Ishikawa (cell line): Measurements from ENCODE around the gene CIAO3.

Experiments used
- CREB1 ChIP-seq: IDR thresholded peaks from 2 replicates; pipeline ENCODE4 v1.6.1; 2012; ENCODE audit warnings: low read depth
- EP300 ChIP-seq: IDR thresholded peaks from 2 replicates; pipeline ENCODE4 v1.6.1; 2012; ENCODE audit warnings: borderline replicate concordance
- FOXM1 ChIP-seq: IDR thresholded peaks from 2 replicates; pipeline ENCODE4 v1.6.1; 2012; ENCODE audit warnings: low read depth, borderline replicate concordance
- MAX ChIP-seq: IDR thresholded peaks from 2 replicates; pipeline ENCODE4 v1.6.1; 2012
- NFIC ChIP-seq: IDR thresholded peaks from 2 replicates; pipeline ENCODE4 v1.6.1; 2012
- RAD21 ChIP-seq: IDR thresholded peaks from 2 replicates; pipeline ENCODE4 v1.6.1; 2012; ENCODE audit warnings: low read depth
- TAF1 ChIP-seq: IDR thresholded peaks from 2 replicates; pipeline ENCODE4 v1.6.1; 2012; ENCODE audit warnings: low read depth, mild to moderate bottlenecking
- YY1 ChIP-seq: IDR thresholded peaks from 2 replicates; pipeline ENCODE4 v1.6.1; 2012; ENCODE audit warnings: low read depth
- TF ChIP-seq, protein P1 (sequence below): IDR thresholded peaks from 2 replicates; pipeline ENCODE4 v1.6.1; 2012; ENCODE audit warnings: low read depth, mild to moderate bottlenecking

GRCh38 chr16:769934-770333 lies 29.1 kb upstream of the CIAO3 start:
- TF ChIP-seq YY1 (no peak), EP300 (no peak), TAF1 (no peak), NFIC (no peak), CREB1 (no peak), RAD21 (no peak), FOXM1 (no peak), MAX (no peak)
- TF ChIP-seq, protein P1, sequence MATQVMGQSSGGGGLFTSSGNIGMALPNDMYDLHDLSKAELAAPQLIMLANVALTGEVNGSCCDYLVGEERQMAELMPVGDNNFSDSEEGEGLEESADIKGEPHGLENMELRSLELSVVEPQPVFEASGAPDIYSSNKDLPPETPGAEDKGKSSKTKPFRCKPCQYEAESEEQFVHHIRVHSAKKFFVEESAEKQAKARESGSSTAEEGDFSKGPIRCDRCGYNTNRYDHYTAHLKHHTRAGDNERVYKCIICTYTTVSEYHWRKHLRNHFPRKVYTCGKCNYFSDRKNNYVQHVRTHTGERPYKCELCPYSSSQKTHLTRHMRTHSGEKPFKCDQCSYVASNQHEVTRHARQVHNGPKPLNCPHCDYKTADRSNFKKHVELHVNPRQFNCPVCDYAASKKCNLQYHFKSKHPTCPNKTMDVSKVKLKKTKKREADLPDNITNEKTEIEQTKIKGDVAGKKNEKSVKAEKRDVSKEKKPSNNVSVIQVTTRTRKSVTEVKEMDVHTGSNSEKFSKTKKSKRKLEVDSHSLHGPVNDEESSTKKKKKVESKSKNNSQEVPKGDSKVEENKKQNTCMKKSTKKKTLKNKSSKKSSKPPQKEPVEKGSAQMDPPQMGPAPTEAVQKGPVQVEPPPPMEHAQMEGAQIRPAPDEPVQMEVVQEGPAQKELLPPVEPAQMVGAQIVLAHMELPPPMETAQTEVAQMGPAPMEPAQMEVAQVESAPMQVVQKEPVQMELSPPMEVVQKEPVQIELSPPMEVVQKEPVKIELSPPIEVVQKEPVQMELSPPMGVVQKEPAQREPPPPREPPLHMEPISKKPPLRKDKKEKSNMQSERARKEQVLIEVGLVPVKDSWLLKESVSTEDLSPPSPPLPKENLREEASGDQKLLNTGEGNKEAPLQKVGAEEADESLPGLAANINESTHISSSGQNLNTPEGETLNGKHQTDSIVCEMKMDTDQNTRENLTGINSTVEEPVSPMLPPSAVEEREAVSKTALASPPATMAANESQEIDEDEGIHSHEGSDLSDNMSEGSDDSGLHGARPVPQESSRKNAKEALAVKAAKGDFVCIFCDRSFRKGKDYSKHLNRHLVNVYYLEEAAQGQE, result no peak
